Ascending aorta (tissue), 2 donors: ENCODE data around the gene MYBPH. TPM values are rescaled to one million over a fixed set of nuclear protein-coding genes. Genes with fewer than 3 reads are reported as not detected.

Source experiments
- DNase-seq, 2 donors: peaks; one replicate each; pipeline ENCODE4 v3.0.0-alpha.2; 2019; ENCODE audit warnings: low spot score in 2 of 2
- H3K27ac ChIP-seq, 2 donors: fragments of 200-600 bp; sonication (generic); one replicate each; pipeline ENCODE4 v1.5.1; 2016 to 2017; ENCODE audit warnings: mild to moderate bottlenecking in 1 of 2
- H3K27me3 ChIP-seq: fragments of 200-600 bp; sonication (generic); one replicate; pipeline ENCODE4 v1.5.1; 2017
- H3K36me3 ChIP-seq, 2 donors: fragments of 200-600 bp; sonication (generic); one replicate each; pipeline ENCODE4 v1.5.1; 2016
- H3K4me1 ChIP-seq, 2 donors: fragments of 200-600 bp; sonication (generic); one replicate each; pipeline ENCODE4 v1.5.1; 2016 to 2017; ENCODE audit warnings: mild to moderate bottlenecking in 1 of 2
- H3K4me3 ChIP-seq, 2 donors: fragments of 200-600 bp; sonication (generic); one replicate each; pipeline ENCODE4 v1.5.1; 2016 to 2017; ENCODE audit warnings: mild to moderate bottlenecking in 1 of 2
- H3K9me3 ChIP-seq, 2 donors: fragments of 200-600 bp; sonication (generic); one replicate each; pipeline ENCODE4 v1.5.1; 2016
- intact Hi-C: fragments of 100-400 bp; cut with DNase I; formaldehyde crosslinking; loops from one replicate; pipeline ENCODE4 v1.15.1; 2023
- total RNA-seq: library from RNA; depleted of rRNA; stranded (reverse); fragments of >200 nt; gene quantifications from one replicate; pipeline ENCODE4 v1.1.0, GENCODE V29; 2016
- TF ChIP-seq, protein P1 (sequence below), 3 experiments: fragments of 200-600 bp in 2 of 3; fragments of 450-650 bp in 1 of 3; sonication (generic) in 2 of 3; IDR thresholded peaks; one replicate each; pipeline ENCODE4 v1.5.1; 2016 to 2019; ENCODE audit warnings: antibody characterized with exemption in 3 of 3, mild to moderate bottlenecking in 1 of 3, moderate library complexity in 1 of 3

The MYBPH gene
- total RNA-seq, 1 donor from 2014 or later = not detected

- no peak overlapping the region for H3K4me3 ChIP-seq
- H3K27me3 ChIP-seq = no peaks in the 10 kb centered on the region
- no peaks in the 10 kb centered on the region for H3K36me3 ChIP-seq
- no peak for DNase-seq
- TF ChIP-seq, protein P1, sequence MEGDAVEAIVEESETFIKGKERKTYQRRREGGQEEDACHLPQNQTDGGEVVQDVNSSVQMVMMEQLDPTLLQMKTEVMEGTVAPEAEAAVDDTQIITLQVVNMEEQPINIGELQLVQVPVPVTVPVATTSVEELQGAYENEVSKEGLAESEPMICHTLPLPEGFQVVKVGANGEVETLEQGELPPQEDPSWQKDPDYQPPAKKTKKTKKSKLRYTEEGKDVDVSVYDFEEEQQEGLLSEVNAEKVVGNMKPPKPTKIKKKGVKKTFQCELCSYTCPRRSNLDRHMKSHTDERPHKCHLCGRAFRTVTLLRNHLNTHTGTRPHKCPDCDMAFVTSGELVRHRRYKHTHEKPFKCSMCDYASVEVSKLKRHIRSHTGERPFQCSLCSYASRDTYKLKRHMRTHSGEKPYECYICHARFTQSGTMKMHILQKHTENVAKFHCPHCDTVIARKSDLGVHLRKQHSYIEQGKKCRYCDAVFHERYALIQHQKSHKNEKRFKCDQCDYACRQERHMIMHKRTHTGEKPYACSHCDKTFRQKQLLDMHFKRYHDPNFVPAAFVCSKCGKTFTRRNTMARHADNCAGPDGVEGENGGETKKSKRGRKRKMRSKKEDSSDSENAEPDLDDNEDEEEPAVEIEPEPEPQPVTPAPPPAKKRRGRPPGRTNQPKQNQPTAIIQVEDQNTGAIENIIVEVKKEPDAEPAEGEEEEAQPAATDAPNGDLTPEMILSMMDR (IDR thresholded peaks at IDR 0.05) = no peak
- H3K9me3 ChIP-seq = no peaks in the 10 kb centered on the region
- H3K4me1 ChIP-seq = peaks cover 0 to 9% of the 10 kb centered on the region in 2 donors
- intact Hi-C loops = no loop called here
- H3K27ac ChIP-seq = no peak overlapping the region
These were observed 44.0 kb downstream of the MYBPH start for GRCh38 chr1:203131548-203132200.

DNA sequence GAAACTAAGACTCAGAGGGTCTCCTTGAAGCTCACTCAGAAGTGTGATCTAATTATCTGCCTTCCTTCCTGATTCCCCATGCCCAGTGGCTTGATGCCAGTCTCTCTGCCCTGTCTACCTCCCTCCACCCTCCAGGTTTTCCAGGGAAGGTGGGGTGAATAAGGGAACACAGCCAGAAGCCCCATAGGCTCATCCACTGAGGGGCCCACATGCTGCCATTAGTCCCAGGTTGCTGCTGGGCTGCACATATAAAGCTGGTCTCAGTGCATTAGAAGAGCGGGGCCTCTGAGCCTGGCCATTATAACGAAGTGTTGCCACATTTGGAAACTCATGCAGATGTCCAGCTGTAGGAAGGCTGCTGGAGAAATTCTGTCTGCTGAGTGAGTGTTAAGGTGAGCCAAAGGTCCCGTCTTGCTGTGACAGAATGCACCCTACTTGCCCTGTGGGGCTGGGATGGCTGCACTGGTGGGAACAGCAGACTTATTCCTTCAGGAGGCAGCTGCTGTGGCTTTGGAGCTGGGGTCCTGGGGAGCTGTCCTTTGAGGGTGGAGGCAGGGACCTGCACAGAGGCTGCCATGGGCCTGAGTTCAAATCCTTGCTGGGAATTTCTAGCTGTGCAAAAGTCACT lies 45.2 kb downstream of the MYBPH start:
- no peaks in the 10 kb centered on the region for H3K36me3 ChIP-seq
- TF ChIP-seq, protein P1 (IDR thresholded peaks at IDR 0.05) = no peak
- H3K4me1 ChIP-seq = peaks cover 0 to 15% of the 10 kb centered on the region in 2 donors
- H3K27me3 ChIP-seq = no peaks in the 10 kb centered on the region
- H3K9me3 ChIP-seq = no peaks in the 10 kb centered on the region
- DNase-seq = peak in 1 of 2 donors; percentile 40
- intact Hi-C loops = no loop called here
- no peak overlapping the region for H3K4me3 ChIP-seq
- H3K27ac ChIP-seq = no peak overlapping the region

- intact Hi-C loops = loop anchor here (5.0 kb wide), 1 partner anchor 87 kb away; no protein-coding TSS in a partner anchor
- no peak overlapping the region for H3K4me3 ChIP-seq
- H3K27ac ChIP-seq = no peak overlapping the region
- H3K4me1 ChIP-seq = peaks cover 0 to 15% of the 10 kb centered on the region in 2 donors
- TF ChIP-seq, protein P1 (IDR thresholded peaks at IDR 0.05) = no peak
- no peaks in the 10 kb centered on the region for H3K36me3 ChIP-seq
- H3K27me3 ChIP-seq = no peaks in the 10 kb centered on the region
- no peaks in the 10 kb centered on the region for H3K9me3 ChIP-seq
- DNase-seq = peak in 1 of 2 donors; percentile 62
These were observed 46.0 kb downstream of the MYBPH start for GRCh38 chr1:203129501-203130231.

GRCh38 chr1:203128716-203129500 lies 46.7 kb downstream of the MYBPH start:
- TF ChIP-seq, protein P1 (IDR thresholded peaks at IDR 0.05) = no peak
- H3K4me3 ChIP-seq = no peak overlapping the region
- H3K9me3 ChIP-seq = no peaks in the 10 kb centered on the region
- no peaks in the 10 kb centered on the region for H3K36me3 ChIP-seq
- peaks cover 0 to 15% of the 10 kb centered on the region in 2 donors for H3K4me1 ChIP-seq
- H3K27ac ChIP-seq = no peak overlapping the region
- H3K27me3 ChIP-seq = no peaks in the 10 kb centered on the region
- intact Hi-C loops = loop anchor here (5.0 kb wide), 1 partner anchor 87 kb away; no protein-coding TSS in a partner anchor
- DNase-seq = peak in 1 of 2 donors; percentile 52

DNA sequence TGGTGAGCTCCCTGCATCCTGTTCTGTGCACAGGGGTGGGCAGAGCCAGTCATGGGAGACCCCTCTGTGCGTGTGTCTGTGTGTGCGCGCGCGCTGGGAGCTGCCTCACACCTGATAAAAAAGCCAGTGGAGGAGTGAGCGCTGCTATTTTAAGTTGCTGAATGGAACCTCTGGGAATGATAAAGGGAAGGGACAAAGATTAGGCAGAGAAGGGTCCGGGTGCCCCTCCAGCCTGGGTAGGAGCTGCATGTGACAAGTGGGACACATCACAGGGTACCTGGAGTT lies 47.3 kb downstream of the MYBPH start:
- no peaks in the 10 kb centered on the region for H3K9me3 ChIP-seq
- H3K4me3 ChIP-seq = peak overlapping the region; percentile 52 to 64
- no peaks in the 10 kb centered on the region for H3K36me3 ChIP-seq
- TF ChIP-seq, protein P1 (IDR thresholded peaks at IDR 0.05) = no peak
- intact Hi-C loops = loop anchor here (5.0 kb wide), 1 partner anchor 86 kb away; no protein-coding TSS in a partner anchor
- DNase-seq = no peak
- peaks cover 0 to 15% of the 10 kb centered on the region in 2 donors for H3K4me1 ChIP-seq
- no peaks in the 10 kb centered on the region for H3K27me3 ChIP-seq
- no peak overlapping the region for H3K27ac ChIP-seq
